Common myeloid progenitor, CD34-positive (primary cell): ENCODE data around the gene C11orf86.
"Not testable (repeated sequence)": the region's sequence is repeated elsewhere in the genome, so short reads cannot be mapped to it uniquely, and the experiment has no call there.

Experiments used
- CTCF ChIA-PET: fragments of 350-600 bp; sonication (Branson Sonifier 250); formaldehyde crosslinking; loops from one replicate; lab custom pipeline; 2021; ENCODE audit warnings: antibody characterized with exemption; lab: Charles Lee
- POLR2A ChIA-PET: fragments of 350-600 bp; sonication (Branson Sonifier 250); formaldehyde crosslinking; loops from one replicate; lab custom pipeline; 2021; ENCODE audit warnings: antibody characterized with exemption; lab: Charles Lee
- DNase-seq, 3 donors: peaks; one replicate each; pipeline versions ENCODE4 v3.0.0 to v3.0.0-alpha.2; 2013
- H3K27ac ChIP-seq, 2 experiments: 1 replicate in 1 of 2; 2 replicates in 1 of 2; pipeline ENCODE4 v1.7.0; 2013; ENCODE audit warnings: inconsistent platforms in 2 of 2, low read length in 2 of 2, mild to moderate bottlenecking in 2 of 2, low read depth in 1 of 2, moderate library complexity in 1 of 2; ENCODE audit not compliant: severe bottlenecking in 2 of 2, insufficient read depth in 1 of 2, poor library complexity in 1 of 2
- H3K27me3 ChIP-seq, 5 experiments: replicated peaks in 2 of 5; 1 replicate in 3 of 5; 2 replicates in 2 of 5; pipeline versions ENCODE4 v1.6.1 to v1.7.0; 2013; ENCODE audit warnings: low read length in 4 of 5, mild to moderate bottlenecking in 2 of 5, moderate library complexity in 2 of 5, inconsistent platforms in 1 of 5; ENCODE audit not compliant: insufficient read depth in 5 of 5, control insufficient read depth in 4 of 5
- H3K36me3 ChIP-seq, 4 experiments: 1 replicate in 2 of 4; 2 replicates in 2 of 4; pipeline versions ENCODE4 v1.6.1 to v1.7.0; 2013; ENCODE audit warnings: low read length in 3 of 4, control low read depth in 1 of 4, mild to moderate bottlenecking in 1 of 4; ENCODE audit not compliant: control insufficient read depth in 4 of 4, insufficient read depth in 4 of 4
- H3K4me1 ChIP-seq, 4 experiments: 1 replicate in 3 of 4; 2 replicates in 1 of 4; pipeline versions ENCODE4 v1.6.1 to v1.7.1; 2013; ENCODE audit warnings: low read length in 3 of 4, mild to moderate bottlenecking in 3 of 4, control low read depth in 1 of 4, inconsistent platforms in 1 of 4, moderate library complexity in 1 of 4; ENCODE audit not compliant: control insufficient read depth in 4 of 4, insufficient read depth in 4 of 4; ENCODE audit errors: control extremely low read depth in 1 of 4
- H3K4me3 ChIP-seq, 7 experiments: 1 replicate in 4 of 7; 2 replicates in 3 of 7; pipeline versions ENCODE4 v1.5.1 to v1.7.0; 2013; ENCODE audit warnings: mild to moderate bottlenecking in 7 of 7, low read length in 6 of 7, moderate library complexity in 6 of 7, inconsistent platforms in 2 of 7, low read depth in 2 of 7, control low read depth in 1 of 7; ENCODE audit not compliant: insufficient read depth in 4 of 7, control insufficient read depth in 1 of 7; ENCODE audit errors: extremely low read depth in 1 of 7
- H3K9me3 ChIP-seq, 5 experiments: 1 replicate in 4 of 5; 2 replicates in 1 of 5; pipeline versions ENCODE4 v1.6.1 to v1.7.1; 2013; ENCODE audit warnings: low read length in 4 of 5, mild to moderate bottlenecking in 2 of 5, inconsistent platforms in 1 of 5, low read depth in 1 of 5, moderate library complexity in 1 of 5; ENCODE audit not compliant: control insufficient read depth in 4 of 5, insufficient read depth in 2 of 5; ENCODE audit errors: control extremely low read depth in 1 of 5
- WGBS: methylation state at CpG from one replicate; pipeline ENCODE4 v1.1.5; 2013; ENCODE audit not compliant: insufficient coverage; 5-methylcytosine and 5-hydroxymethylcytosine counted together

C11orf86 gene

GRCh38 chr11:66986178-66986545, 11.1 kb downstream of the C11orf86 start:
- H3K9me3 ChIP-seq: no peaks in the 10 kb centered on the region
- peaks cover 0 to 9% (median 6%) of the 10 kb centered on the region in 5 experiments for H3K27me3 ChIP-seq
- WGBS: 98% methylated on average over 7 of the region's 7 CpGs
- ChIA-PET POLR2A (no interaction called here), CTCF (interaction anchor here (1.2 kb wide), 1 partner anchor 12 kb away, joined by 3 read pairs; no protein-coding TSS in a partner anchor)
- no peak overlapping the region for H3K4me3 ChIP-seq
- no peak overlapping the region for H3K27ac ChIP-seq
- H3K36me3 ChIP-seq: no peaks in the 10 kb centered on the region
- DNase-seq: no peak
- H3K4me1 ChIP-seq: peaks cover 0 to 26% (median 18%) of the 10 kb centered on the region in 4 experiments

GRCh38 chr11:66987158-66987620, 12.1 kb downstream of the C11orf86 start:
- no peak for DNase-seq
- H3K9me3 ChIP-seq: no peaks in the 10 kb centered on the region
- peaks cover 0 to 21% (median 13%) of the 10 kb centered on the region in 4 experiments for H3K4me1 ChIP-seq
- CTCF ChIA-PET: interaction anchor here (0.8 kb wide), 2 partner anchors 11 to 65 kb away, joined by 3 read pairs; no protein-coding TSS in a partner anchor
- H3K27ac ChIP-seq: no peak overlapping the region
- POLR2A ChIA-PET: no interaction called here
- WGBS: 96% methylated on average over 4 of the region's 6 CpGs
- no peak overlapping the region for H3K4me3 ChIP-seq
- H3K27me3 ChIP-seq: peaks cover 0 to 7% (median 5%) of the 10 kb centered on the region in 5 experiments
- no peaks in the 10 kb centered on the region for H3K36me3 ChIP-seq

- POLR2A ChIA-PET: interaction anchor here (0.6 kb wide), 1 partner anchor 244 kb away, joined by 3 read pairs; no protein-coding TSS in a partner anchor
- peaks cover 0 to 19% (median 12%) of the 10 kb centered on the region in 4 experiments for H3K4me1 ChIP-seq
- no peak overlapping the region for H3K4me3 ChIP-seq
- 74% methylated on average over 10 of the region's 13 CpGs for WGBS
- no peak overlapping the region for H3K27ac ChIP-seq
- no peaks in the 10 kb centered on the region for H3K36me3 ChIP-seq
- CTCF ChIA-PET: interaction anchor here (0.8 kb wide), 2 partner anchors 12 to 66 kb away, joined by 3 read pairs; no protein-coding TSS in a partner anchor
- no peak for DNase-seq
- H3K27me3 ChIP-seq: peaks cover 0 to 7% (median 6%) of the 10 kb centered on the region in 5 experiments
- no peaks in the 10 kb centered on the region for H3K9me3 ChIP-seq
Measured at GRCh38 chr11:66987924-66988637, 13.0 kb downstream of the C11orf86 start.

GRCh38 chr11:66988741-66989140, 13.6 kb downstream of the C11orf86 start:
- CTCF ChIA-PET, DNase-seq, H3K9me3 ChIP-seq, H3K36me3 ChIP-seq, H3K27ac ChIP-seq, H3K4me3 ChIP-seq, POLR2A ChIA-PET, H3K27me3 ChIP-seq: not testable (repeated sequence)
- H3K4me1 ChIP-seq: peaks cover 0 to 16% (median 11%) of the 10 kb centered on the region in 4 experiments
- 96% methylated on average over 19 of the region's 28 CpGs for WGBS

GRCh38 chr11:66989360-66989759, 14.3 kb downstream of the C11orf86 start:
- H3K36me3 ChIP-seq, H3K27ac ChIP-seq, H3K27me3 ChIP-seq, CTCF ChIA-PET, POLR2A ChIA-PET, DNase-seq, H3K9me3 ChIP-seq, H3K4me3 ChIP-seq: not testable (repeated sequence)
- 88% methylated on average over 7 of the region's 9 CpGs for WGBS
- peaks cover 0 to 10% (median 8%) of the 10 kb centered on the region in 4 experiments for H3K4me1 ChIP-seq

GRCh38 chr11:66992041-66992440, 16.9 kb downstream of the C11orf86 start:
- Histone ChIP-seq H3K27ac (no peak overlapping the region), H3K27me3 (peaks cover 0 to 8% (median 3%) of the 10 kb centered on the region in 5 experiments), H3K9me3 (no peaks in the 10 kb centered on the region), H3K4me1 (no peaks in the 10 kb centered on the region), H3K4me3 (no peak overlapping the region), H3K36me3 (no peaks in the 10 kb centered on the region)
- CTCF ChIA-PET: no interaction called here
- POLR2A ChIA-PET: no interaction called here
- no peak for DNase-seq
- no CpG with 5 or more reads among the region's 2 CpGs for WGBS

GRCh38 chr11:66996609-66997273, 21.6 kb downstream of the C11orf86 start:
- ChIA-PET CTCF (interaction anchor here (1.3 kb wide), 1 partner anchor 21 kb away, joined by 3 read pairs; no protein-coding TSS in a partner anchor), POLR2A (no interaction called here)
- Histone ChIP-seq H3K27ac (no peak overlapping the region), H3K9me3 (no peaks in the 10 kb centered on the region), H3K4me3 (no peak overlapping the region), H3K27me3 (peaks cover 2 to 22% (median 4%) of the 10 kb centered on the region in 5 experiments), H3K4me1 (no peaks in the 10 kb centered on the region), H3K36me3 (no peaks in the 10 kb centered on the region)
- WGBS: 94% methylated on average over 5 of the region's 8 CpGs
- DNase-seq: no peak
